Spleen (tissue), 7 donors: Measurements from ENCODE around the gene GSTA2.

Source experiments
- POLR2AphosphoS5 ChIP-seq, 3 donors: sonication (generic); formaldehyde crosslinking; IDR thresholded peaks; one replicate each; pipeline ENCODE4 v1.5.1; 2017; ENCODE audit warnings: antibody characterized with exemption in 3 of 3
- TF ChIP-seq, protein P1 (sequence below), 11 experiments: fragments of 200-600 bp in 7 of 11; fragments of 450-650 bp in 4 of 11; sonication (generic) in 4 of 11; IDR thresholded peaks in 8 of 11; conservative IDR thresholded peaks in 3 of 11; 1 replicate in 7 of 11; 2 replicates in 4 of 11; pipeline versions ENCODE4 v1.4.0 to v1.8.0; 2016 to 2021; ENCODE audit warnings: antibody characterized with exemption in 11 of 11, inconsistent platforms in 4 of 11, mild to moderate bottlenecking in 1 of 11
- donor health status: DM: no; HTN: no; CAD: no; lungs with moderate emphysema.
- donor health status: DM: no; HTN: no; CAD: no.
- donor health status: DM: no; HTN: no; CAD: no.

DNA sequence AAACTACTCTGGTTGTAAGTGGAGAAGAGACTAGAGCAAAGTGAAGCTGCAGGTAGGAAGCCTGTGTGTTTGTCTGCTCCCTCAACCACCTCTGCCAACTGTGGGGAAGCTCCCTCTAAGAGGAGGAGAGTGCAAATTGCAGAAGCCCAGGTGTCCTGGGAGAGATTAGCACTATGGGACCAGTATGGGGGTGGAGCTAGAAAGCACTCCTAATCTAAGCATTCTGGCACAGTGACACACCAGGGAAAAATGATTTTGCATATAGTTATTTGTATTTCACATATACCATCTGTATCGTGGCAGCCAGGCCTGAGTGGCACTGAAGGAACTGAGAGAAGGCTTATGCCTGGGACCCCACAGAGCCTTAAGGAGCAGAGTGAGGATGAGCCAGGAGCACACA, 27.6 kb upstream of the GSTA2 start:
- TF ChIP-seq, protein P1, sequence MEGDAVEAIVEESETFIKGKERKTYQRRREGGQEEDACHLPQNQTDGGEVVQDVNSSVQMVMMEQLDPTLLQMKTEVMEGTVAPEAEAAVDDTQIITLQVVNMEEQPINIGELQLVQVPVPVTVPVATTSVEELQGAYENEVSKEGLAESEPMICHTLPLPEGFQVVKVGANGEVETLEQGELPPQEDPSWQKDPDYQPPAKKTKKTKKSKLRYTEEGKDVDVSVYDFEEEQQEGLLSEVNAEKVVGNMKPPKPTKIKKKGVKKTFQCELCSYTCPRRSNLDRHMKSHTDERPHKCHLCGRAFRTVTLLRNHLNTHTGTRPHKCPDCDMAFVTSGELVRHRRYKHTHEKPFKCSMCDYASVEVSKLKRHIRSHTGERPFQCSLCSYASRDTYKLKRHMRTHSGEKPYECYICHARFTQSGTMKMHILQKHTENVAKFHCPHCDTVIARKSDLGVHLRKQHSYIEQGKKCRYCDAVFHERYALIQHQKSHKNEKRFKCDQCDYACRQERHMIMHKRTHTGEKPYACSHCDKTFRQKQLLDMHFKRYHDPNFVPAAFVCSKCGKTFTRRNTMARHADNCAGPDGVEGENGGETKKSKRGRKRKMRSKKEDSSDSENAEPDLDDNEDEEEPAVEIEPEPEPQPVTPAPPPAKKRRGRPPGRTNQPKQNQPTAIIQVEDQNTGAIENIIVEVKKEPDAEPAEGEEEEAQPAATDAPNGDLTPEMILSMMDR (IDR thresholded peaks at IDR 0.05 in 8 of 11, conservative IDR thresholded peaks at IDR 0.05 in 3 of 11) = no peak
- TF ChIP-seq POLR2AphosphoS5 (IDR thresholded peaks at IDR 0.05) = no peak
